Central memory CD8-positive, alpha-beta T cell (primary cell): ENCODE results near the gene APCDD1.

ENCODE experiments used
- ATAC-seq: fragments of 150-1000 bp; cut with Tn5 transposase; replicated peaks from 2 replicates; pipeline ENCODE4 v1.10.0; 2022; ENCODE audit warnings: mild to moderate bottlenecking, moderate FRiP score, moderate number of reproducible peaks; ENCODE audit not compliant: poor library complexity, severe bottlenecking; ENCODE audit errors: extremely low read depth
- DNase-seq, 2 donors: peaks; one replicate each; pipeline ENCODE4 v3.0.0; 2021; ENCODE audit warnings: low spot score in 2 of 2
- H3K27ac Mint-ChIP-seq: one replicate; pipeline ENCODE4 v1.8.0; 2022; ENCODE audit warnings: low read depth, mild to moderate bottlenecking, moderate library complexity, mixed read lengths
- H3K27me3 Mint-ChIP-seq: one replicate; pipeline ENCODE4 v1.8.0; 2022; ENCODE audit warnings: mixed read lengths
- H3K36me3 Mint-ChIP-seq: one replicate; pipeline ENCODE4 v1.8.0; 2022; ENCODE audit warnings: mild to moderate bottlenecking, moderate library complexity, mixed read lengths; ENCODE audit not compliant: insufficient read depth
- H3K4me1 Mint-ChIP-seq: one replicate; pipeline ENCODE4 v1.8.0; 2022; ENCODE audit warnings: mixed read lengths
- H3K4me3 Mint-ChIP-seq: one replicate; pipeline ENCODE4 v1.8.0; 2022; ENCODE audit warnings: mild to moderate bottlenecking, moderate library complexity, mixed read lengths
- H3K9me3 Mint-ChIP-seq: one replicate; pipeline ENCODE4 v1.8.0; 2022; ENCODE audit warnings: mixed read lengths

APCDD1 gene

DNA sequence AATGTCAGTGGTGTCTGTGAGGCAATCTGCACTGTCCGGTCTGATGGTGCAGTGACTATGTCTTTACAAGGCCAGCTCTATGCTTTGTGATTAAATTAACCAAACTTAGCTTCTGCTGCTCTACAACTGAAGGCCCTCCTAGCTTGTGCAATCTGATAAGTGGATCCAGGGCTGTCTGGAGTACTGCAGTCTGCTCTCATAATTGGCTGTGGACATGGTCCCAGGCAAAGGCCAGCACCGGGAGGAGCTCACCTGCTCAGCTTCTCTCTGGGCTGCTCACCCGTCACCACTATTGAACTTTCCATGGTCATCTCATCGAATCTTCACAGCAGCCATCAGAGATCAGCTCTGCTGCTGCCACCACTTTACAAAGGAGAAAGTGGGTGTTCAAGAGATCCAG, 13.0 kb upstream of the APCDD1 start:
- Mint-ChIP-seq H3K36me3 (no peaks in the 10 kb centered on the region), H3K27me3 (peaks cover 33% of the 10 kb centered on the region), H3K27ac (no peak overlapping the region), H3K4me3 (no peak overlapping the region), H3K4me1 (no peaks in the 10 kb centered on the region), H3K9me3 (no peaks in the 10 kb centered on the region)
- no peak for ATAC-seq
- DNase-seq: no peak

DNA sequence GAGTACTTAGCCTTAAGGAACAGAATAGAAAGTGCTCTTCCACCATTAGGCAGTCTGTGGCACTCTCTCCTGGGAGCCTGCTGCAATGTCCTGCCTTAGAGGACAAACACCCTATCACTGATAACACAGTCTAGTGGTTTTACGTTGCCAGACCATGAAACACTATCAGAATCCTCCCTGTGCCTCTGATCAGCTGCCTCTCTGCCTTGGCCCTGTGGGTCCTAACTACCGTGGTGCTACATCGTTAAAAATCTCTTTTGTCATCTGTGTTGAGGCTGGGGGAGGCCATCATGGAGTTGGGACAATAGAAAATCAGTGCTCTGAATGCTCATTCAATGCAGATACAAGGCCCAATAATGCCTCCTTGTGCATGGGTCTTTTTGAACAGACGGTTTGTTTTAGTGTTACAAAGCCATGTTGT, 11.9 kb upstream of the APCDD1 start:
- DNase-seq (no peak), ATAC-seq (no peak)
- Mint-ChIP-seq H3K4me3 (no peak overlapping the region), H3K4me1 (no peaks in the 10 kb centered on the region), H3K9me3 (no peaks in the 10 kb centered on the region), H3K27ac (no peak overlapping the region), H3K36me3 (no peaks in the 10 kb centered on the region), H3K27me3 (peaks cover 33% of the 10 kb centered on the region)

DNA sequence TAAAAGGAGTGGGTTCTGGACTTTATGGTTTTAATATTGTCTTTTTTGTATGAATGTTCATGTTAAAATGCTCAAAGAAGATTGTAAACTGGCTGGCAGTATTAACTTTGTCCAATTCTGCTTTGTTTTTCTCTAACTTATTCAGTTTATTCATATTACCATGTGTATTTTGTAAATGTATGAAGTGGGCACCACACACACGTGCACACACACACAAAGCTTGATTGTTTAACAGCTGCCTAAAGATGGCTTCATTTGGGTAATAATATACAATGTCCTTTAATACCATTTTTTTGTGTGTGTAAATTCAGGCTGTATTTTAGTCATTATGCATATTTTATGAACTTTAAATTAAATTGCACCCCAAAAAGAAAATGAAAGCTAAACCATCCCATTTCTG, 11.4 kb upstream of the APCDD1 start:
- ATAC-seq (no peak), DNase-seq (no peak)
- Mint-ChIP-seq H3K9me3 (no peaks in the 10 kb centered on the region), H3K4me1 (no peaks in the 10 kb centered on the region), H3K27ac (no peak overlapping the region), H3K4me3 (no peak overlapping the region), H3K36me3 (no peaks in the 10 kb centered on the region), H3K27me3 (peaks cover 33% of the 10 kb centered on the region)

GRCh38 chr18:10444314-10445006, 10.0 kb upstream of the APCDD1 start:
- H3K36me3 Mint-ChIP-seq: no peaks in the 10 kb centered on the region
- no peaks in the 10 kb centered on the region for H3K9me3 Mint-ChIP-seq
- H3K4me3 Mint-ChIP-seq: no peak overlapping the region
- ATAC-seq: no peak
- no peak for DNase-seq
- H3K27me3 Mint-ChIP-seq: peaks cover 33% of the 10 kb centered on the region
- H3K27ac Mint-ChIP-seq: no peak overlapping the region
- H3K4me1 Mint-ChIP-seq: no peaks in the 10 kb centered on the region

DNA sequence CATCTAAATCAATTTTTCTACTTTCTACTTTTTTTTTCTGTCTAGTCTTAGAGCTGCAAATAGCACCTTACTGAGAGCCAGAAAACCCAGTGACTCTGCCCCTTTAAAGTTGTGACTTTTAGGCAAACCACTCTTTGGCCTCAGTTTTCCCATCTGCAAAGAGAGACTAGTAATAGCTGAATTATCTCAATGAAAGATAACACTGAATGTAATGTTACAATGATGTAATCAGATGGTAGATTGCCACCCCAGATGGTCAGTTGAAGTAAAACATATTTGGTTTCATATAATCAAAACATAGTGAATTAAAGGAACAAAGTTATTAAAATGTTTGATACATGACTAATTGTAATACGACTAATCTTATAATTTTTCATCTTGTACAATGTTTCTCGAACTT, 5.0 kb upstream of the APCDD1 start:
- DNase-seq (no peak), ATAC-seq (no peak)
- no peaks in the 10 kb centered on the region for H3K9me3 Mint-ChIP-seq
- no peak overlapping the region for H3K27ac Mint-ChIP-seq
- no peak overlapping the region for H3K4me3 Mint-ChIP-seq
- H3K36me3 Mint-ChIP-seq: no peaks in the 10 kb centered on the region
- peaks cover 45% of the 10 kb centered on the region for H3K27me3 Mint-ChIP-seq
- H3K4me1 Mint-ChIP-seq: no peaks in the 10 kb centered on the region

GRCh38 chr18:10450986-10451385, 3.4 kb upstream of the APCDD1 start:
- Mint-ChIP-seq H3K27me3 (peaks cover 48% of the 10 kb centered on the region), H3K36me3 (no peaks in the 10 kb centered on the region), H3K4me3 (no peak overlapping the region), H3K4me1 (no peaks in the 10 kb centered on the region), H3K9me3 (no peaks in the 10 kb centered on the region), H3K27ac (no peak overlapping the region)
- no peak for ATAC-seq
- DNase-seq: no peak

GRCh38 chr18:10453261-10453805, 1.1 kb upstream of the APCDD1 start:
- no peaks in the 10 kb centered on the region for H3K9me3 Mint-ChIP-seq
- H3K36me3 Mint-ChIP-seq: no peaks in the 10 kb centered on the region
- no peak overlapping the region for H3K27ac Mint-ChIP-seq
- H3K4me3 Mint-ChIP-seq: no peak overlapping the region
- no peaks in the 10 kb centered on the region for H3K4me1 Mint-ChIP-seq
- DNase-seq: no peak
- peaks cover 65% of the 10 kb centered on the region for H3K27me3 Mint-ChIP-seq
- ATAC-seq: no peak

DNA sequence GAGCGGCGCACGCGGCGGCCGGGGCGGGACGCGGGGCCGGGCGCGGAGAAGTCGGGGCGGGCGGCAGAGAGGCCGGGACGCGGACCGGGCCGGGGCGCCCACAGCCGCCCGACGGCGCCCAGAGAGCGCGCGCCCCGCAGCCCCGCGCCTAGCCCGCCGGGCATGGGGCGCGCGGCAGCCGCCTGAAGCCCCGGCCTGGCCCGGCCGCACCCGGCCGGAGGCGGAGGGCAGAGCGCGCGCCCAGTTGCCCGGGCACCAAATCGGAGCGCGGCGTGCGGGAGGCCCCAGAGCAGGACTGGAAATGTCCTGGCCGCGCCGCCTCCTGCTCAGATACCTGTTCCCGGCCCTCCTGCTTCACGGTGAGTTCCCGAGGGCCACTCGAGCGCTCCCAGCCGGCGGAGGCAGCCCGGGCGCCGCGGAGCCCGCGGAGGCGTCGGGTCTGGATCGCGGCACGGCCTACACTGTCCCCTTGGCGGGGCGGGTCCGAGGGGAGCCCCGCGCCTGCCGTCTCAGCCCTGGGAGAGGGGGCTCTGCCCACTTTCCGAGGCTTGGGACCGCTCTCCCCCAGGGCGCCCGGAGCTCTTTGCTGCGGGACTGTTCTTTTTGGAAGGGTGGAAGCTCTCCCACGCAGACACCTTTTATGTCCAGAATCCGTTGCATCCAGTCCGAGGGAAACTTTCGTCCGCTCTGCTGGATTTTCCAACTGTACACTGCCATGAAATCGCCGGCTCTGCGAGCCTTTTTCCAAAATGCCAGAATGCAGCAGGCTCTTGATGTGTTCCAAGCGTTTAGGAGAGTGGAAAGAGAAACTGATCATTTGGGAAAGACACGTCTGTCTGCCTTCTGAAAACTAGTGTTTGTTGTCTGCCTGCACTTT, 484 bp downstream of the APCDD1 start:
- ATAC-seq: no peak
- no peak for DNase-seq
- no peak overlapping the region for H3K4me3 Mint-ChIP-seq
- no peaks in the 10 kb centered on the region for H3K4me1 Mint-ChIP-seq
- peaks cover 74% of the 10 kb centered on the region for H3K27me3 Mint-ChIP-seq
- no peaks in the 10 kb centered on the region for H3K9me3 Mint-ChIP-seq
- no peaks in the 10 kb centered on the region for H3K36me3 Mint-ChIP-seq
- H3K27ac Mint-ChIP-seq: no peak overlapping the region

- no peaks in the 10 kb centered on the region for H3K36me3 Mint-ChIP-seq
- H3K4me3 Mint-ChIP-seq: no peak overlapping the region
- no peaks in the 10 kb centered on the region for H3K4me1 Mint-ChIP-seq
- no peak for DNase-seq
- no peak for ATAC-seq
- no peaks in the 10 kb centered on the region for H3K9me3 Mint-ChIP-seq
- H3K27me3 Mint-ChIP-seq: peaks cover 66% of the 10 kb centered on the region
- H3K27ac Mint-ChIP-seq: no peak overlapping the region
Measured at GRCh38 chr18:10455726-10456453, 1.5 kb downstream of the APCDD1 start.

DNA sequence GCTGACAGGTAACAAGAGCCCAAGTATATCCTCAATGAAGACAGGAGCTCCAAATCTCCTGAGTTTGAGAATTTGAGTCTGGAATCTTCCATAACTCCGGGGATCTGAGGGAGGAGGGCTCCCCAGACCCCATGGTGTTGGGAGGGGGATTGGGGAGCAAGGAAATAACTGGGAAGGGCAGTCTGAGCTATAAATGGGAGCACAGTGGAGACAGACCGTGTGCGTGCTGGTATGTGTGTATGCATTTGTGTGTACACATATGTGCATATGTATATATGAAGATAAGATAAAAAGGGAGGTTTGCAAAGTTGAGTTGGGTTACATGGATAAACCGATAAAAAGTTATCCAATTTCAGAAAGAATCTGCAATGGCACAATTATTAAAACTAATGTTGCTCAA, 2.3 kb downstream of the APCDD1 start:
- H3K9me3 Mint-ChIP-seq: no peaks in the 10 kb centered on the region
- DNase-seq: no peak
- H3K27ac Mint-ChIP-seq: no peak overlapping the region
- H3K36me3 Mint-ChIP-seq: no peaks in the 10 kb centered on the region
- no peak for ATAC-seq
- H3K4me1 Mint-ChIP-seq: no peaks in the 10 kb centered on the region
- peaks cover 61% of the 10 kb centered on the region for H3K27me3 Mint-ChIP-seq
- H3K4me3 Mint-ChIP-seq: no peak overlapping the region

DNA sequence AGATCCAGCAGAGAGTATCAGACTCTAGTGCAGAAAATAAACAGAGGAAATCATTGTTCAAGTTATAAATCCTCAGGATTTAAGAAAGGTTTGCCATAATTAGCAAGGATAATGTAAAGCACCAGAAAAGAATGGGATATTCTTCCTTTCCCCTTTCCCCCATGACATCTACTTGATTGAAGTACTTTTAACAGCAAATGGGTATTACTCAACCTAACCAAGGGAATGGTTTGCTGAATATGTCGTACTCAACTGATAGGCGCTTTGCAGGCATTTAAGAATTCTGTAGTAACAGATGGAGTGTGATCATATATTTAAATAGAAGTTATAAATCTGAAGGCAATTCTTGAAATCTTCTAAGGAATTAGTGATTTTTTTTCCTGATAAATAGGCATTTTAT, 2.7 kb downstream of the APCDD1 start:
- Mint-ChIP-seq H3K27ac (no peak overlapping the region), H3K36me3 (no peaks in the 10 kb centered on the region), H3K9me3 (no peaks in the 10 kb centered on the region), H3K4me3 (no peak overlapping the region), H3K27me3 (peaks cover 57% of the 10 kb centered on the region), H3K4me1 (no peaks in the 10 kb centered on the region)
- DNase-seq (no peak), ATAC-seq (no peak)

- DNase-seq (no peak), ATAC-seq (no peak)
- Mint-ChIP-seq H3K36me3 (no peaks in the 10 kb centered on the region), H3K27ac (no peak overlapping the region), H3K4me1 (no peaks in the 10 kb centered on the region), H3K27me3 (peaks cover 51% of the 10 kb centered on the region), H3K9me3 (no peaks in the 10 kb centered on the region), H3K4me3 (no peak overlapping the region)
Measured at GRCh38 chr18:10457767-10458166, 3.3 kb downstream of the APCDD1 start.
